Measurements from ENCODE around the gene MTRR. TPM values are rescaled to one million over a fixed set of nuclear protein-coding genes. Genes with fewer than 3 reads are reported as not detected.

Gene MTRR
- total RNA-seq, 1 experiment from 2014 or later = 72.6 TPM

DNA sequence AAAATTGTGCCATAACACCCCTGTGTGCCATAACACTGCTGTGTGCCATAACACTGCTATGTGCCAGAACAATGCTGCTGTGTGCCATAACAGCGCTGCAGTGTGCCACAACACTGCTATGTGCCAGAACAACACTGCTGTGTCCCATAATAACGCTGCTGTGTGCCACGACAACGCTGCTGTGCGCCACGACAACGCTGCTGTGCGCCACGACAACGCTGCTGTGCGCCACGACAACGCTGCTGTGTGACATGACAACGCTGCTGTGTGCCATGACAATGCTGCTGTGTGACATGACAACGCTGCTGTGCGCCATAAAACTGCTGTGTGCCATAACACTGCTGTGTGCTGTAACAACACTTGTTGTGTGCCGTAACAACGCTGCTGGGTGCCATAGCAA, 44.0 kb upstream of the MTRR start:
- intact Hi-C loops (cut with micrococcal nuclease; ENCODE audit: unreplicated experiment) = no loop called here
- no peaks in the 10 kb centered on the region for H3K9me2 ChIP-seq (ENCODE audit: insufficient read depth)
- no peaks in the 10 kb centered on the region for H3K79me2 ChIP-seq (ENCODE audit: low read depth)
- H3K36me3 ChIP-seq (ENCODE audit: low read depth) = no peaks in the 10 kb centered on the region
- POLR2A ChIA-PET (ENCODE audit: unreplicated experiment) = no interaction called here
- CTCF ChIA-PET = no interaction called here
- no peak overlapping the region for H3K4me2 ChIP-seq
- H3K27ac ChIP-seq = no peak overlapping the region
- no TSS peak for BruUV-seq (replicated peaks)
- DNase-seq = no peak
- no peak overlapping the region for H3K4me3 ChIP-seq
- no peaks in the 10 kb centered on the region for H3F3A ChIP-seq (ENCODE audit: insufficient read depth, low read depth)
- H3K4me1 ChIP-seq (replicated peaks; ENCODE audit: insufficient read depth) = no peaks in the 10 kb centered on the region
- H4K20me1 ChIP-seq (ENCODE audit: insufficient read depth) = no peaks in the 10 kb centered on the region
- peaks cover 99% of the 10 kb centered on the region for H3K27me3 ChIP-seq (ENCODE audit: insufficient read depth, low read depth)
- no peak overlapping the region for H2AFZ ChIP-seq
- H3K9me3 ChIP-seq (ENCODE audit: insufficient read depth, low read depth) = no peaks in the 10 kb centered on the region
- no peak for TF ChIP-seq EZH2 (IDR thresholded peaks at IDR 0.05; ENCODE audit: low read depth)
- TF ChIP-seq, protein P1, sequence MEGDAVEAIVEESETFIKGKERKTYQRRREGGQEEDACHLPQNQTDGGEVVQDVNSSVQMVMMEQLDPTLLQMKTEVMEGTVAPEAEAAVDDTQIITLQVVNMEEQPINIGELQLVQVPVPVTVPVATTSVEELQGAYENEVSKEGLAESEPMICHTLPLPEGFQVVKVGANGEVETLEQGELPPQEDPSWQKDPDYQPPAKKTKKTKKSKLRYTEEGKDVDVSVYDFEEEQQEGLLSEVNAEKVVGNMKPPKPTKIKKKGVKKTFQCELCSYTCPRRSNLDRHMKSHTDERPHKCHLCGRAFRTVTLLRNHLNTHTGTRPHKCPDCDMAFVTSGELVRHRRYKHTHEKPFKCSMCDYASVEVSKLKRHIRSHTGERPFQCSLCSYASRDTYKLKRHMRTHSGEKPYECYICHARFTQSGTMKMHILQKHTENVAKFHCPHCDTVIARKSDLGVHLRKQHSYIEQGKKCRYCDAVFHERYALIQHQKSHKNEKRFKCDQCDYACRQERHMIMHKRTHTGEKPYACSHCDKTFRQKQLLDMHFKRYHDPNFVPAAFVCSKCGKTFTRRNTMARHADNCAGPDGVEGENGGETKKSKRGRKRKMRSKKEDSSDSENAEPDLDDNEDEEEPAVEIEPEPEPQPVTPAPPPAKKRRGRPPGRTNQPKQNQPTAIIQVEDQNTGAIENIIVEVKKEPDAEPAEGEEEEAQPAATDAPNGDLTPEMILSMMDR (conservative IDR thresholded peaks at IDR 0.05) = no peak

DNA sequence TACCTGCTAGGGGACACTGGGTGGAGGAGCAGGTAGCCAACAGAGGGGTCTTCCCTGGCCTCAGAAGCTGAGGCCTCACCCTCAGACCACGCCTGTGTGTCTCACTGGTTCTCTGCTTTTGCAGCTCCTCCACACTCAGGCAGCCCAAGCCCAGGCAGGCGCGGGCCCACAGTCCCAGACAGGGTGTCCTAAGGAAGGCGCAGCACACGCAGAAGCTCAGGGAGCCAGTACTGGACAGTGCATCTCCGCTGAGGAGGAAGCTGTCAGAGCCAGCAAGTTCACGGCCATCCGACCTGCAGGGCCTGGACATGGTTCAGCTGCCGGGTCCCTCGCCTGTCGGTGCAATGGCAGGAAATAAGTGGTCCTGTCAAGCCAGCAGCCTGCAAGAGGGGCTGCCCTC, 43.3 kb upstream of the MTRR start:
- no peak overlapping the region for H2AFZ ChIP-seq
- intact Hi-C loops (cut with micrococcal nuclease; ENCODE audit: unreplicated experiment) = no loop called here
- no peaks in the 10 kb centered on the region for H3K36me3 ChIP-seq (ENCODE audit: low read depth)

DNA sequence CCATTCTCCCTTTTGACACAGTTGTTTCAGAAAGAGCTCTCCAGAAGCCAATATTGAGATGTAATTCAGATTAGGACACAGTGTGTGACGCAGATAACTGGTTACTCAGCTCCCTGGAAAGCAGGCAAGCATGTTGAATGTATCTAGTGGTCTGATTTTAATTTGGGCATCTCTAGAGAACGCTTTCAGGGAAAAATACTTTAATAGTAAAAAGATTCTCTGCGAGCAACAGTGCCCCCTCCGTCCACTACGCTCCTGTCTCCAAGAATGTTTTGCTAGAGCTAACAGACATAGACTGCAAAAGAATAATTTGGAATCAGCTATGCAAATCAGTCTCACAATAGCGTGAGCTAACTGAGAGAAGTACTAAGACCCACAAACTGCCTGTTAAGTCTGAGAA, 41.3 kb upstream of the MTRR start:
- ChIA-PET POLR2A (ENCODE audit: unreplicated experiment) (no interaction called here), CTCF (no interaction called here)
- H3K4me3 ChIP-seq = no peak overlapping the region
- H3K27ac ChIP-seq = no peak overlapping the region
- H2AFZ ChIP-seq = no peak overlapping the region
- no TSS peak for BruUV-seq (replicated peaks)
- no peak for DNase-seq
- no peaks in the 10 kb centered on the region for H3F3A ChIP-seq (ENCODE audit: insufficient read depth, low read depth)
- no peaks in the 10 kb centered on the region for H4K20me1 ChIP-seq (ENCODE audit: insufficient read depth)
- H3K27me3 ChIP-seq (ENCODE audit: insufficient read depth, low read depth) = peaks cover 98% of the 10 kb centered on the region
- no peaks in the 10 kb centered on the region for H3K9me2 ChIP-seq (ENCODE audit: insufficient read depth)
- intact Hi-C loops (cut with micrococcal nuclease; ENCODE audit: unreplicated experiment) = no loop called here
- no peak overlapping the region for H3K4me2 ChIP-seq
- no peaks in the 10 kb centered on the region for H3K36me3 ChIP-seq (ENCODE audit: low read depth)
- H3K4me1 ChIP-seq (replicated peaks; ENCODE audit: insufficient read depth) = no peaks in the 10 kb centered on the region
- TF ChIP-seq, protein P1 (conservative IDR thresholded peaks at IDR 0.05) = peak; percentile 50; the same call in 1 of the 2 replicates
- no peak for TF ChIP-seq EZH2 (IDR thresholded peaks at IDR 0.05; ENCODE audit: low read depth)
- no peaks in the 10 kb centered on the region for H3K79me2 ChIP-seq (ENCODE audit: low read depth)
- H3K9me3 ChIP-seq (ENCODE audit: insufficient read depth, low read depth) = no peaks in the 10 kb centered on the region

More for the DNA sequence above, 43.3 kb upstream of the MTRR start:
- POLR2A ChIA-PET (ENCODE audit: unreplicated experiment) = no interaction called here
- Histone ChIP-seq H3K4me2 (no peak overlapping the region), H3K79me2 (ENCODE audit: low read depth) (no peaks in the 10 kb centered on the region), H3K9me2 (ENCODE audit: insufficient read depth) (no peaks in the 10 kb centered on the region), H3F3A (ENCODE audit: insufficient read depth, low read depth) (no peaks in the 10 kb centered on the region), H3K4me3 (no peak overlapping the region), H4K20me1 (ENCODE audit: insufficient read depth) (no peaks in the 10 kb centered on the region), H3K27me3 (ENCODE audit: insufficient read depth, low read depth) (peaks cover 98% of the 10 kb centered on the region), H3K27ac (no peak overlapping the region), H3K4me1 (replicated peaks; ENCODE audit: insufficient read depth) (no peaks in the 10 kb centered on the region), H3K9me3 (ENCODE audit: insufficient read depth, low read depth) (no peaks in the 10 kb centered on the region)
- TF ChIP-seq, protein P1 (conservative IDR thresholded peaks at IDR 0.05) = no peak
- no peak for TF ChIP-seq EZH2 (IDR thresholded peaks at IDR 0.05; ENCODE audit: low read depth)
- no peak for DNase-seq
- CTCF ChIA-PET = no interaction called here
- no TSS peak for BruUV-seq (replicated peaks)

Data from PC-9 (cell line).